C1 segment of cervical spinal cord (tissue), 14 donors: ENCODE results near the gene MOV10L1.
"Not testable (repeated sequence)": the region's sequence is repeated elsewhere in the genome, so short reads cannot be mapped to it uniquely, and the experiment has no call there.

Source experiments
- DNase-seq, 14 donors: peaks; one replicate each; lab custom pipeline; 2025; lab: John Stamatoyannopoulos, UW

The MOV10L1 gene

GRCh38 chr22:50078246-50078645, 11.6 kb upstream of the MOV10L1 start:
- no peak for DNase-seq

- no peak for DNase-seq
These were observed 11.0 kb upstream of the MOV10L1 start for GRCh38 chr22:50078761-50079160.

- no peak for DNase-seq
These were observed 9.7 kb upstream of the MOV10L1 start for GRCh38 chr22:50080077-50080465.

- DNase-seq: no peak
These were observed 8.2 kb upstream of the MOV10L1 start for GRCh38 chr22:50081426-50082196.

DNA sequence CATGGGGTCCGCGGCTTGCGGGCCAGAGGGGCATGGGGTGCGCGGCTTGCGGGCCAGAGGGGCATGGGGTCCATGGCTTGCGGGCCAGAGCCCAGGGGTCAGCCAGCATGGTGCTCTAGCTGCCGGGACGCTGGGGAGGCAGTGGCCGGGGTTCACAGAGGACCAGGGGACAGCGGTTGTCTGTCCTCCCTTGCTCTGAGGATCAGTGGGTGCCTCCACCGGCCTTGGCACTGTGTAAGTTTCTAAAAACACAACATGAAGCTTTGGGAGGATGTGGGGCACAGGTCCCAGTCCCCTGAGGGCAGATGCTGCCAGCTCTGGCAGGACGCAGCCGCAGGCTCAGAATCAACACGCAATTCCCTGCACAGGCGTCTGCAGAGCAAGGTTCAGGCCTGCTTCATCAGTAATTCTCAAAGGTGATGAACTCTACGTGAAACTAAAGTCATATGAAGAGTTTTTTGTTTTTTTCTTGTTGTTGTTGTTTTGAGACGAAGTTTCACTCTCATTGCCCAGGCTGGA, 7.5 kb upstream of the MOV10L1 start:
- DNase-seq: no peak

DNA sequence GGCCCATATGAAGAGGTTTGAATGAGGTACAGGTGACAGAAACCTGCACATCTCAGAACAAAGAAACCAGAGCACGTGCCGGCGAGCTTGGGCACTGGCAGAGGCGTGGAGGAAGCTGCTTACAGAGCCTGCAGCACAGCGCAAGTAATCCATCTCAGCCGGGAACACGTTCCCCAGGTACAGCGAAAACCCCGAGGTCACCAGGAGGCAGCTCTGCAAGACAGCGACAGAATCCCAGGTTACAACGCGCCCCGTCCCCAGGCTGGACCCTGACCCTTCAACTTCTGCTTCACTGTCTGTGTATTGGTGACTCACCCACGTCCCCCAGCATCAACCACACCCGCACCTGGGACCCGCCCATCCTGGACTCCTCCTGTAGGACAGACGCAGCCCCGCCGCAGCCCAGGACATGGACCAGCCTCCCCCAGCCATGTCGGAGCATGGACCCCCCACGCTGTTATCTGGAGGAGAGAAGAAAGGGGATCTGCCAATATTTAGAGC, 6.8 kb upstream of the MOV10L1 start:
- no peak for DNase-seq

GRCh38 chr22:50083462-50084079, 6.2 kb upstream of the MOV10L1 start:
- DNase-seq: no peak

GRCh38 chr22:50084080-50084477, 5.7 kb upstream of the MOV10L1 start:
- no peak for DNase-seq

- no peak for DNase-seq
These were observed 5.2 kb upstream of the MOV10L1 start for GRCh38 chr22:50084614-50085021.

GRCh38 chr22:50085211-50085972, 4.4 kb upstream of the MOV10L1 start, which contains the start of gene MLC1:
MLC1 (minus strand) TSS chr22:50085426; CDS start chr22:50084902, 524 bp downstream.
- DNase-seq: peak in 7 of 14 donors; percentile 8 to 70 (median 49)

- DNase-seq: no peak
These were observed 3.3 kb upstream of the MOV10L1 start for GRCh38 chr22:50086526-50086925.

DNA sequence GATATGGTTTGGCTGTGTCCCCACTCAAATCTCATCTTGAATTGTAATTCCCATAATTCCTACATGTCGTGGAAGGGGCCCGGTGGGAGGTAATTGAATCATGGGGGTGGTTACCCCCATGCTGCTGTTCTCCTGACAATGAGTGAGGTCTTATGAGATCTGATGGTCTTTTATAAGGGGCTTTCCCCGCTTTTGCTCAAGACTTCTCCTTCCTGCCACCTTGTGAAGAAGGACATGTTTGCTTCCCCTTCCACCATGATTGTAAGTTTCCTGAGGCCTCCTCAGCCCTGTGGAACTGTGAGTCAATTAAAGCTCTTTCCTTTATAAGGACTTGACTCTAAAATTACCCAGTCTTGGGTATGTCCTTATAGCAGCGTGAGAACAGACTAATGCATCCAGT, 2.8 kb upstream of the MOV10L1 start:
- not testable (repeated sequence) for DNase-seq

DNA sequence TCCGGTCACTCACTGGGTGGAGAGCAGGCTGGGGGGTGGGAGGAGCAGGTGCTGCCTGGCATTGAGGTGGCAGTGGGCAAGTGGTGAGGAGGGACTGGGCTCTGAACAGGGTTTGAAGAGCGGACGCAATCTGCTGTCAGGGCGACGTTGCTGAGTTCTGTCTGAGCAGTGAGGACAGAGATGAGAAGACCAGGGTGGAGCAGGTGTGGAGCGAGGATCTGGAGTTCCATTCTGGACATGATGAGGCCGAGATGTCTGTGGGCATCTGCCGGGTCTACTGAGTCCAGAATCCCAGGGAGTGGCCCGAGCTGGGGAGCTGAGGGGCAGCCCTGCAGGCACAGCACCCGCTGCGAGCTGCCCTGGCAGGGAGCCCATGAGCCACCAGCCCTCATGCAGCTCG, 2.2 kb upstream of the MOV10L1 start:
- DNase-seq: no peak

- no peak for DNase-seq
These were observed 1.7 kb upstream of the MOV10L1 start for GRCh38 chr22:50088096-50088495.

GRCh38 chr22:50089231-50089630, 575 bp upstream of the MOV10L1 start:
- DNase-seq: no peak

GRCh38 chr22:50090412-50090714, 557 bp downstream of the MOV10L1 start:
- no peak for DNase-seq

GRCh38 chr22:50091092-50091768, 1.4 kb downstream of the MOV10L1 start:
- no peak for DNase-seq

DNA sequence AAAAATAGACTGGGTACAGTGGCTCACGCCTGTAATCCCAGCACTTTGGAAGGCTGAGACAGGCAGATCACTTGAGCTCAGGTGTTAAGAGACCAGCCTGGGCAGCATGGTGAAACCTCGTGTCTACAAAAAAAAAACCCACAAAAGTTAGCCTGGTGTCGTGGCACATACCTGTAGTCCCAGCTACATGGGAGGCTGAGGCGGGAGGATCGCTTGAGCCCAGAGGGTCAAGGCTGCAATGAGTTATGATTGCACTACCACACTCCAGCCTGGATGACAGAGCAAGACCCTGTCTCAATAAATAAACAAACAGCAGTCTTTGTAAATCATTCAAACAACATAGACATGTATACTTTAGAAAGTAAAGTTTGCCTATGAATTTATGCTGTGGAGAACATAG, 2.5 kb downstream of the MOV10L1 start:
- DNase-seq: no peak

DNA sequence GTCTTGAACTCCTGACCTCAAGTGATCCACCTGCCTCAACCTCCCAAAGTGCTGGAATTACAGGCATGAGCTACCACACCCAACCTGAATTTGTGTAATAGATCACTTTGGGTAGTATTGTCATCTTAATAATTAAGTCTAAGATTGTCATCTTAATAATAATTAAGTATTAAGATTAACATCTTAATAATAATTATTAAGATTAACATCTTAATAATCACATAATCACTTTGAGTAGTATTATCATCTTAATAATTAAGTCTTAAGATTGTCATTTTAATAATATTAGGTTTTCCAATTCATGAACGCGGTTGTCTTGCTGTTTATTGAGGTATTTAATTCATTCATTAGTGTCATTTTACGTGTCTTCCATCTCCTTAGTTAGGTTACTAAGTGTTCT, 8.2 kb downstream of the MOV10L1 start:
- DNase-seq: no peak

DNA sequence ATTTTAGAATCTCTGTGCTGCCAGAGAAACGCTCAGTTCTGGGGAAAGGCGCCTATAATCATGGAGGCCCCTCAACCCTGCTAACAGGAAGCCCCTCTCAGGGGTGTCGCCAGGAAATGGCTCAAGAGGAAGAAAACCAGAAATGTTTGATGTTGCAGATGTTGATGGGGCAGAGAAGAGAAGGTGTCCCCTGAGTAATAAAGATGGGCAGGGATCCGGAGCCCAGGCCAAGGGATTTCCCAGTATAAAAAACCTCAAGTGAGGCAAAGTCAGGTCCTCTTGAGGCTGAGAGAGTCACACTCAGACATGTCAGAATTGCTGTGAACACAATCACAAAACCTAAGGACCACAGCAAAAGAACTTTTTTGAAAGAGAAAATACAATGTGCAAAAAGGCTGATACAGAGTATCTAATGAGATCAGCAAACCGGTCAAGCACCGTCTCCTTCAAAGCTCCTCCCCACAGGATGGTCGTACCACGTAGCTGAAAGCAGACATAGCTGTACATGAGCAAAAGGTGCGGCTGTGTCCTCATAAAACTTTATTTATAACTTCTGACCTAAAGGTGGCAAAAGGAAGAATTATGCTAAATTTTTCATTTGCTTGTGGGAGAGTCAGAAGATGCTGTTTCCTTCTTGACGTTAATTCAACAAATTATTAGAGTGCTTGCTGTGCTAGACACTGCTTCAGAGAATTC, 12.2 kb downstream of the MOV10L1 start:
- no peak for DNase-seq

GRCh38 chr22:50102946-50103345, 13.1 kb downstream of the MOV10L1 start:
- DNase-seq: no peak
